ENCODE results near the gene MOK.
"Not testable (repeated sequence)": the region's sequence is repeated elsewhere in the genome, so short reads cannot be mapped to it uniquely, and the experiment has no call there.

MOK gene, protein sequence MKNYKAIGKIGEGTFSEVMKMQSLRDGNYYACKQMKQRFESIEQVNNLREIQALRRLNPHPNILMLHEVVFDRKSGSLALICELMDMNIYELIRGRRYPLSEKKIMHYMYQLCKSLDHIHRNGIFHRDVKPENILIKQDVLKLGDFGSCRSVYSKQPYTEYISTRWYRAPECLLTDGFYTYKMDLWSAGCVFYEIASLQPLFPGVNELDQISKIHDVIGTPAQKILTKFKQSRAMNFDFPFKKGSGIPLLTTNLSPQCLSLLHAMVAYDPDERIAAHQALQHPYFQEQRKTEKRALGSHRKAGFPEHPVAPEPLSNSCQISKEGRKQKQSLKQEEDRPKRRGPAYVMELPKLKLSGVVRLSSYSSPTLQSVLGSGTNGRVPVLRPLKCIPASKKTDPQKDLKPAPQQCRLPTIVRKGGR

DNA sequence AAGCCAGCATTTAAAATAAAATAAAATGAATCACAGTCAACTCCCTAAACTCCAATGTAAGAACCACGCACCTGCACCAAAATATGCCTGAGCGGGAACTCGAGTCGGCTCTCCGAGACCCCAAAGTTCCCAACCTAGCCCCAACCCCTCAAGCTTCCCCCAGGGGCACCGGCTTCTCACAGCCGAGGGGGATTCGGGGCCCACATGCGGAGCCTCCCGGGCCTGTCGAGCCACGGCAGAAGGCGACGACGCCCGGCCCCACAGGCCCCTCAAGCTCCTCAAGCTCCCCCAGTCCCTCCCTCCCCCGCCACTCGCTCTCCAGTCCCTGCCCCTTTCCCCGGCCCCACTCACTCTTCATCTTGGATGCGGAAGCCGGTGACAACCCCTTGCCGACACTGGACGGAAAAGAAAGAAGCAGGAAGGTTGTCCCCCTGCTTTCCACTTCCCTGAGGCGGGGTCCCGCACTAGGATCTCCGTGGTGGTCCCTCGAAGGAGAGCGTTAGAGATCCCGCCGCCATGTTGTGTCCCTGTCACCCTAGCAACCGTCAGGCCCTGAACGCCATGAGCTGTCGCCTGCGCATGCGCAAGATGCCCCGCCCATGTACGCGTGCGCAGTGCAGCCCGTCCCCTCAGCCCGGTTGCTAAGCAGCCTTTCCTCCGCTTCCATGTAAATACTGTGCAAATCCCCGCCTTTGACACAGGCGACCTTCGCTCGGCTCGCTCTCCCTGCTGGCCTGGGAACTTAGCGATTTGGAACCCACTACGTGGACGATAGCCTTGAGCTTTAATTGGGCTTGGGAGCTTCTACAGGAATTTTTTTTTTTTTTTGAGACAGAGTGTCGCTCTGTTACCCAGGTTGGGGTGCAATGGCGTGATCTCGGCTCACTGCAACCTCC is at the start of gene MOK:
Gene MOK (minus strand): TSS at position 554 of the 896 bp plus-strand sequence. CDS start 196 bp downstream, at position 358.
- peak; percentile 98 to 99 for DNase-seq

DNA sequence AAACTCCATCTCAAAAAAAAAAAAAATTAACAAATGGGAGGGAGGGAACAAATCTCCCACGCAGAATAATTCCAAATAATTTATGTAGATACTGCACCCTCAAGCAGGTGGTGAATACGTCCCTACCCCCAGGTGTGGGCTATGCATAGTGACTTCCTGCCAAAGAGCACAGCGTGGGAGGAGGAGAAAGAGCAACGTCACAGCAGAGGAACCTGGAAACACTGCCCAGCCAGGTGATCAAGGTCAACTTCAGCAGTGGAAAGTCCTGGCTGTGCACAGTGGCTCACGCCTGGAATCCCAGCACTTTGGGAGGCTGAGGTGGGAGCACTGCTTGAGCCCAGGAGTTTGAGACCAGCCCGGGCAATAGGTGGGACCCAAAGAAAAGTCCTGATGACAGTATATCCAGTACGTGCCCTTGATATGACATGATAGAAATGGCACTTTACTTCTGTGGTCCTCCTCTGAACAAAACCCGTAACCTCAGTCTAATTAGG is 48.2 kb upstream of the MOK start:
- no peak for DNase-seq

DNA sequence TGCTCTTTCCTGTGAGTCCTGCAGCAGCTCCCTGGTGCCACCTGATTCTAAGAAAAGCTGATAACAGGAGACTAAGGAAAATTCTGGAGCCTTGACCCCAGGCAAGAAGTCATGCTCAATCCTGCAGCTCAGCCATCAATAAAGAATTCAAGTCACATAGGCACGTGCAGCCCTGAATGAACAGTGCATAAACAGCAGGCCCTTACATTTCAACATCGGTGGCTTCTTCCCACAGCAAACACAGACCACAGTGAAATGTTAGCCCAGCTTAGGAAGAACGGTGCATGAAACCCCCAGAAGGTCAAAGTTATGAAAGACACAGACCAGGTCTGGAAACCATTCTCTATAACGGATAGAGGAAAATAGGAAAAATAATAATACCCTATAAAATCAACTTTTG is 47.2 kb upstream of the MOK start:
- DNase-seq: no peak

DNA sequence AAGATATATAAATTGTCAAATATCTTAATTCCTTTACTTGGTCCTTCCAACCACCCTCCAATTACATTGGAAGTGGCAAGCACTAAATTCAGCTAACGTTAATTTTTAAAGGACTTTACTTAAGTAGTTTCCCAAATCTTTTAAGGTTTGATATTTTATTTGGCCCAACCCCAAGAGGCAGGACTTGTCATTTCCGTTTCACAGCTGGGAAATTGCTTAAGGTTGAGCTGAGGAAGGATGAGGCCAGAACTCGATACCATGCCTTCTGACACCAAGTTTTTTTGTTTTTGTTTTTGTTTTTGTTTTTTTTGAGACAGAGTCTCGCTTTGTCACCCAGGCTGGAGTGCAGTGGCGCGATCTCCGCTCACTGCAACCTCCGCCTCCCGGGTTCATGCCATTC is 46.6 kb upstream of the MOK start:
- not testable (repeated sequence) for DNase-seq

DNA sequence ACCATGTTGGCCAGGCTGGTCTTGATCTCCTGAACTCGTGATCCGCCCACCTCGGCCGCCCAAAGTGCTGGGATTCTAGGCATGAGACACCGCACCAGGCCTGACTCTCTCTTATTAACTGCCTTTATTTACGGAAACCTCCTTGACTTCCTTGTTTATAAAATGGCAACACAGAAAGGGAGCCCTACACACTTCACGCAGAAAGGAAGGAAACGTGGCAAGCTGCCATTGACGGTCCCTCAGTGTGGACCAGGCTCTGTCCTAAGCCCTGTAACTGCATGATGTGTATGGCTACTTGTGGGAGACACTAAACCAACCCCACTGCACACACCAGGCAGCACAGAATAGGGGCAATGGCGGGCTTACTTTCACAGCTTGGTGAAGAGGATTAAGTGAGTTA is 46.1 kb upstream of the MOK start:
- DNase-seq: no peak

DNA sequence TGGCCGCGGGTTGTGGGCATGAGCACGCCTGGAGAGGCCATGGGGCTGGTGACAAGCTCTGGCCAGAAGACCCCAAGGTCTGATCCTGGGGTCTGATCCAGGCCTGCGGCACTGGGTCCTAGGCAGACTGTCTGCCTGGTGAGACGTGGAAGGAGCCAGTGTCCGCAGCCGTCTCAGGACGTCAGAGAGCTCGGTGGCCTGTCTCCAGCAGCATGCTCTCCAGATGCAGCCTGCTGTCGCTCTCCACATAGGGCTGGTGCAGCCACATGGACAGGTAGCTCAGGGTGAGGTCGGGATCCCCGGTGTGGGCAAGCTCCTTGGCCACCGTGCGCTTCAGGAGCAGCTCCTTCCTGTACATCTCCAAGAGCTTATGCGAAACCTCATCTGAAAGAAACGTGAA is 43.4 kb upstream of the MOK start:
- no peak for DNase-seq

DNA sequence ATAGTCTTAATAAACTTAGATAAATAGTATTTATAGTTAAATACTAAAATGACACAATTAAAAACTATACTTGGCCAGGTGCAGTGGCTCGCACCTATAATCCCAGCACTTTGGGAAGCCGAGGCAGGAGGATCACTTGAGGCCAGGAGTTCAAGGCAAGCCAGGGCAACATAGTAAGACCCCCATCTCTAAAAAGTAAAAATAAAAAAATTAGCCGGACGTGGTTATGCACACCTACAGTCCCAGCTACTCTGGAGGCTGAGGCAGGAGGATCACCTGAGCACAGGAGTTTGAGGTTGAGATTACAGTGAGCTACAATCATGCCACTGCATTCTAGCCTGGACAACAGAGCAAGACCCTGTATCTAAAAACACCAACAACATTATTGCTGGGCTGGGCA is 41.7 kb upstream of the MOK start:
- DNase-seq: no peak

DNA sequence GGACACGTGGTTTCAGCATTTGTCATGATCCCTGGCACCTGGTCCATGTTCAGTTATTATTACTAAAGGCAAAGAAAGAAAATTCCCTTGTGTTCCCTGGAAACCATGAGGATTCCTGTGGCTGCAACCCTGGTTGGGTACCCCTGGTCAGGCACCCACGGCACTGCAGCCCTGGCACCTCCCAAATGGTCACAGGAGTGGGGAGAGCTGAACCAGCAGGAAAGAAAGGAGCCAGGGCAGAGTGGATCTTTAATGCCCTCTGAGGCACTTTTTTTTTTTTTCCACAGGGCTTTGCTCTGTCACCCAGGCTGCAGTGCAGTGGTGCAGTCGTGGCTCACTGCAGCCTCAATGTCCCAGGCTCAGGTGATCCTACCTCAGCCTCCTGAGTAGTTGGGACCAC is 40.3 kb upstream of the MOK start:
- DNase-seq: no peak

DNA sequence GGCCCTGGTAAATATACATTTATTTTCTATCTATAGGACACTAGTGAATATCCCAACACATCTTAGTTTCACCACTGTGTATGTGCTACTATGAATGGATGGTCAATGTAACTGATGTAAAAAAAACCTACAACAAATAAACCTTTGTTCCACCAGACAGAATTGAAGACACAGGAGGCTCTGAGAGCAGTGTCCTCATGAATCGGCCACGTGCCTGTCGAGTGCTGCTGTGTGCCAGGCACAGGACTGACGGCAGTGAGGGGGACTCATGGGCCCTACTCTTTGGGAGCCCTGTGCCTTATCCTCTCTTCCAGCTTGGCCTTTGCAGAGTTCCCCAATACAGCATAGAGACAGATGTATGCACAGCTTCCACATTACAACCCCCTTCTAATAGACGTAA is 39.5 kb upstream of the MOK start:
- DNase-seq: no peak

DNA sequence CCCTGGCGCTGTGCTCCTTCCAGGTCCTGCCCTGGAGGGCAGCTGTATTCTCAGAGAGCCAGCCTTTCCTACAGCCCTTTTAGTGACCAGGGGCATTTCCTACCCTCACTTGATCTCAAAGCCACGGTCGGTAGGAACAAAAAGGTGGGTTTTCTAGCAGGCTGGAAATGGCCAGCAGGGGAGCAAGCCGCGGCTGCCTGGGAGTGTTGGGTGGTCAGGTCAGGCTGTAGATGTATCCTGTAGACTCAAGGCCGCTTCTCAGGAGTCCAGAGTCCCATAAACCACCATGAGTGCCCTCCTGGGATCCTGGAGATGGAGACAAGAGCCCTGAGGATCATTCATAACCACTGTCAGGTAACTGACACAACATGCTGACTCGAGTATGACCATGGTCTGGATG is 39.1 kb upstream of the MOK start:
- DNase-seq: no peak

DNA sequence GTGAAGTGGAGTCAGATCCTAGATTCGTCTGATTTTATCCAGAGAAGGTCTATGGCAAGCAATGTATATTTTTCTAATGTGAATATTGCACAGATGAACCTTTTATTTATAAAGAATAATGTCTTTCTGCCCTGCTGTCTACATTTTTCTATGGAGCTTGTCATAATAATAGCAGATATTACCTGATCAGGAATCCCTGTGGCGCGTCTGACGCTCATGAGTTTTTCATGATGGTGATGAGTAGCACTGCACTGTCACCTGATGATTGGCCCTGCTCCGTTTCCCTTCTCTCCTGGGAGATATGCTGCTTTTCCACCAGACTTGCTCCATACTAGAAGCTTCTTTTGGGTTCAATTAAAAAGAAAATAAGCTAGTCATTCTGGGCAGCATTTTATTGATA is 37.3 kb upstream of the MOK start:
- DNase-seq: no peak

DNA sequence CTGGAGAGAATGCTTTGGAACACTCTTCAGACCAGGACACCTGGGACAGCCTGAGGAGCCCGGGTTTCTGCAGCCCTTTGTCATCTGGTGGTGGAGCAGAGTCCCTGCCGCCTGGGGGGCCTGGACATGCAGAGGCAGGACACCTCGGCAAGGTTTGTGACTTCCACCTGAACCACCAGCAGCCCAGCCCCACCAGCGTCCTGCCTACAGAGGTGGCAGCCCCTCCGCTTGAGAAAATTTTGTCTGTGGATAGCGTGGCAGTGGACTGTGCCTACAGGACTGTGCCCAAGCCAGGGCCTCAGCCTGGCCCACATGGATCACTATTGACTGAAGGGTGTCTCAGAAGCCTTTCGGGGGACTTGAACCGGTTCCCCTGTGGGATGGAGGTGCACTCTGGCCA is 36.6 kb upstream of the MOK start:
- DNase-seq: no peak

DNA sequence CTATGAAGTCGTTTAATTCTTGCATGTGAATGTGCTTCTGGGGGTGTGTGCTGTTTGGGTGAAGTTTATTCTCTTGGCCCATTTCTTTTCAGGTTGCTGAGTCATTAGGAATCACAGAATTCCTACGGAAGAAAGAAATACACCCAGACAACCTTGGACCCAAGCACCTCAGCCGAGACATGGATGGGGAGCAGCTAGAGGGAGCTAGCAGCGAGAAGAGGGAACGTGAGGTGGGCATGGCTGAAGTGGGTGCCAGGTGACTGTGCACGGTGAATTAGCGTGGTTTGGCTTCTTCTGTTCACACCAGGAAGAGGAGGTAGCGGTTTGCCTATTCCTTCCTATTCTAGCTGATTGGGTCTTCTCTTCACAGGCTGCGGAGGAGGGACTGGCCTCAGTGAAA is 33.8 kb upstream of the MOK start:
- no peak for DNase-seq

DNA sequence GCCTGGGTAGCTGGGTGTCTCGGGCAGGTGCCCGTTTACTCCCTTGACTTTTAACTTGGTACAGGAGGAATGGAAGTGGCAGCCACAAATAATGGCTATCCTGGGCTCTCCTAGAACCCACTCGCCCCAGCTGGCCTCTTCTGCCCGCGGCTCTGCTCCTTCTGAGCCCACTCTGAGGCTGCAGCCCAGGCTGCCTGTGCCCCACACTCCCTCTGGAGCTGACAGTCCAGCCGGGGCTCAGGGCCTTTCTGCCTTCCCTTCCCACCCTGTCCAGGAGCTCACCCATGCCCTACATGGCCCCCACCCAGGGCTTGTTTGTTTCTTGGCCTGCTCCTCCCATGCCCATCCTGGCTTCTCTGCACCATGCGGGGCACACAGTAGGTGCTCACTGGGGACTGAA is 30.2 kb upstream of the MOK start:
- DNase-seq: no peak

DNA sequence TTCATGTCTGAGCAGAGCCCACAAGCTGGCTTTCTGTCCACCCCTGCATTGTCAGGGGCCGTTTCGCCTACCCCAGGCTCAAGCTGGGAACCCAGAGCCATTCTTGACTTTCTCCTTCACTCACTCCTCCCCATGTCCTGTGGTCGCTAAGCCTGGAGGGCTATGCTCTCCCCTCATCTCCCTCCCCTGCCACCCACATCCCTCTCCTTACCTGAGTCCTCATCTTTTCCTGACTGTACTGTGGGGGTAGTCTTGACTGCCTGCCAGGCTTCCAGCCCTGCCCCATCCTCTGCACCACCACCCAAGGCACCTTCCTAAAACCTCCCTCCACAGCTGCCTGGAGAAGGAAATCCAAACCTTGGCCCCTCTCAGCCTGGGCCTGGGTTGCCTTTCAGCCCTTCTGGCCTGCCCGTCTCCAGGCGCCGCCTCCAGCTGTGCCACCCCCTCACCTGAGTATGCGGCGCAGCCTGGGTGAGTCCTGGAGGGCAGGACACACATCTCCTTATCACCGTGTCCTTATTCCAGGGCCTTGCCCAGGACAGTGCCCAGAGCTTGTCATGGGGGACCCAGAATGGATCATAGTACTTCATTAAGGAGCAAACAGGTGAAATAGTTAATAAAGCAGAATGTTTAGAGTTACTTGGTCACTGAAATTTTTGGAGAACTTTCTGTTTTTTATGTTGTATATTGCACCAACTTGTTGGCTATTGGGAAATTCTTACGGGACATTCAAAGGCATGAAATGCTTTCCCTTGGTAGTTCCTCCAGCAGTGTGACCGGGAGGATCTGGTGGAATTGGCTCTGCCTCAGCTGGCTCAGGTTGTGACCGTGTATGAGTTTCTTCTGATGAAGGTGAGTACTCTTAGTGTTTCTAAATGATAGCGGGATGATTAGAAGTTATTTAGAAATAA is 29.1 kb upstream of the MOK start:
- DNase-seq: no peak

DNA sequence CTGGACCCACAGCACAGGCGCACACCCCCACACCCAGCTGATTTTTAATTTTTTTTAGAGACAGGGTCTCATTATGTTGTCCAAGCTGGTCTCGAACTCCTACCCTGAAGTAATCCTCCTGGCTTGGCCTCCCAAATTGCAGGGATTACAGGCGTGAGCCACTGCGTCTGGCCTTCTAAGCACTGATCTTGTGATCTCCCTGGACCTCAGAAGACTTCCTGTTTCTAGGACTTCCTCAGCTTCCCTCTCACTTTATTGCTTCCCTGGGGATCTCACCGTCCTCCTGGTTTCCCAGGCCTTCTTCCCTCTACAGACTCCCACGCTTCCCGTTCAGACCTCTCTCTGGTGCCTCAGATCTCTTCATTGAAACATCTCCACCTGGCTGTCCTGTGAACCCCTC is 28.4 kb upstream of the MOK start:
- DNase-seq: no peak

DNA sequence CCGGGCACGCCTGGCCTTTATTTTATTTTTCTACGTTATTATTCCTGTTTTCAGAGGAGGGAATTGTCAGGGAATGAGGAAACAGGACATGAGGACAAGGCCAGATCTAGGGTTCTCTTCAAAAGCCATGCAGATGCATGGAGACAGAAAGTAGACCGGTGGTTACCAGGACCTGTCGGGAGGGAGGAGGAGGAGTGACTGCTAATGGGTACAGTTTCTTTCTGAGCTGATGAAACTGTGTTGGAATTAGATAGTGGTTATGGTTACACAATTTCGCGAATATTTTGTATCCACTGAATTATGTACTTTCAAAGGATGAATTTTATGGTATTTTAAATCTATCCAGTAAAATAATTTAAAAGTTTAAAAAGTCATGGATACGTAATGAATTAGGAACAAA is 25.8 kb upstream of the MOK start:
- no peak for DNase-seq

DNA sequence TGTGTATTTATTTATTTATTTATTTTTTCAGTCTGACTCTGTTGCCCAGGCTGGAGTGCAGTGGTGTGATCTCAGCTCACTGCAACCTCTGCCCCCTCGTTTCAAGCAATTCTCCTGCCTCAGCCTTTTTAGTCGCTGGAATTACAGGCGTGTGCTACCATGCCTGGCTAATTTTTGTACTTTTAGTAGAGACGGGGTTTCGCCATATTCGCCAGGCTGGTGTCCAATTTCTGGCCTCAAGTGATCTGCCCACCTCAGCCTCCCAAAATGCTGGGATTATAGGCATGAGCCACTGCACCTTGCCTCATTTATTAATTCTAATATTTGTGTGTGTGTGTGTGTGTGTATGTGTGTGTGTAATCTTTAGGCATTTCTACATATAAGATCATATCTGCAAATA is 24.4 kb upstream of the MOK start:
- not testable (repeated sequence) for DNase-seq

DNA sequence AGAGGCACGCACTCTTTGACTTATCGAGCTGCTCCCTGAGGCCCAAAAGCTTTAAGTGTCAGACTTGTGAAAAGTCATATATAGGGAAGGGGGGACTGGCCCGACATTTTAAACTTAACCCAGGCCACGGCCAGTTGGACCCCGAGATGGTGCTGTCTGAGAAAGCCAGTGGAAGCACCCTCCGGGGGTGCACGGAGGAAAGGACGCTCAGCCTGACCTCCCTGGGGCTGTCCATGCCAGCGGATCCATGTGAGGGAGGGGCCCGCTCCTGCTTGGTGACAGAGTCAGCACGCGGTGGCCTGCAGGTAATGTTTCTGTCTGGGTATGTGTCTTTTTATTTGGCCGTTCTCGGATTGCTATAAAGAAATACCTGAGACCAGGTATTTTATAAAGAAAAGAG is 21.6 kb upstream of the MOK start:
- DNase-seq: no peak

DNA sequence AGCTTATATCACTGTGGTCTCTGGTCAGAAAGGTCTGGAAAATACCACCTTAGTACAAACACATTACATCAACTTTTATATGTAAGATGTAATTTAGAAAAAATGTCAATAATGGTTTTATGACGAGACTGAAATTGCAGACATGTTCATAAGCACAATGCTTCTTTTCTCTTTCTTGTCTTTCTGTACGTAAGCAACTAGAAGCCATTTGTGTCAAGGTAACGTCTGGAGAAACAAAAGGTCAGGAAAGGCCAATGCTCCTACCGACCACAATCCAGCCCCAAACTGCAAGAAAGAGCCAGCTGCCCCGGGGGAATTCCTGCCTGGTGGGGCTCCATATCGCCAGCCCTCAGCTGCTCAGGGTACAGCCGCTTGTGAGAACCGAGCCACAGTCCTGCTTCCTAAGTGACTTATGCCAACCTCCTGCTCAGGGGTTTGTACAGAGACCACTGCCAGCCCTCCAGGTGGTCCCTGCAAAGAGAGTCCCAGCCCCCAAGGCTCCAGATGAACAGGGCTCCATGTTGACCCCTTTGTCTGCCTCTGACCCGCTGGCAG is 20.9 kb upstream of the MOK start:
- DNase-seq: no peak

DNA sequence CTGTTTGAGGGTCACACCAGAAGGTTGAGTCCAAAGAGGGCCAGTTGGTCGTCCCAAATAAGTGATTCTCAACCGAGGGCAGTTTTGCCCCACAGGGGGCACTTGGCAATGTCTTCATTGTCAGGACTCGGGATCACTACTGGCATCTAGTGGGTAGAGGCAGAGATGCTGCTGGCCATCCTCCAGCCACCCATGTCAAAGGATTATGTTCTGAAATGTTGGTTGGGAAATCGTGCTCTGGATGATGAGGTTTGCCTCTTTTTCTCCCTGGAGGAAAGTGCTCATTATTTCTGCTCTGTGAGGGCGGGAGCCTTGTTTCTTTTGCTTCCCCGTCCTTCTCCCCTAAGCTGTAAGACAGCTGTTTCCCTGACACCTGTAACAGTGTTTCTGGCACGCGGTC is 18.1 kb upstream of the MOK start:
- DNase-seq: peak; percentile 31 to 38
